Putamen (tissue), 1 donor: Measurements from ENCODE around the gene NEMP1.
"Not testable (repeated sequence)": the region's sequence is repeated elsewhere in the genome, so short reads cannot be mapped to it uniquely, and the experiment has no call there.

Experiments used
- DNase-seq: peaks from one replicate; pipeline ENCODE4 v3.0.0-alpha.2; 2016; ENCODE audit warnings: low spot score

NEMP1 gene

GRCh38 chr12:57029457-57029856 is 49.1 kb downstream of the NEMP1 start:
- DNase-seq = no peak

DNA sequence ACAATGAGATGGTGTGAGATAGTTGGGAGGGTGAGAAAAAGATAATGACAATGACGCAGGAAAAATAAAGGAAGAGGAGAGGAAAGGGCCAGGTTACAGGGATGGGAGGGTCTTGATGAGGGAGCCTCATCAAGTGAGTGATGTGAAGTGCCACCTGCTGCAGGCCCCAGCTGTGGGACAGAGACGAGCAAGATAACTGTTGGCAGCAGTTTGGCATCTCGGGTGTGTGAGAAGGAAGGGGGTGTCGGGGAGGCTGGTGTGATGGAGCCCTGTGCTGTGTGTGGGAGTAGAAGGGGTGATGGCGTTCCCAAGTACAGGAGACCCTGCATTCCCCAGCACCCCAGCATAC is 50.8 kb downstream of the NEMP1 start:
- no peak for DNase-seq

- DNase-seq = no peak
Observed at GRCh38 chr12:57027011-57027804, 51.4 kb downstream of the NEMP1 start.

GRCh38 chr12:57025196-57025595 is 53.4 kb downstream of the NEMP1 start:
- no peak for DNase-seq

DNA sequence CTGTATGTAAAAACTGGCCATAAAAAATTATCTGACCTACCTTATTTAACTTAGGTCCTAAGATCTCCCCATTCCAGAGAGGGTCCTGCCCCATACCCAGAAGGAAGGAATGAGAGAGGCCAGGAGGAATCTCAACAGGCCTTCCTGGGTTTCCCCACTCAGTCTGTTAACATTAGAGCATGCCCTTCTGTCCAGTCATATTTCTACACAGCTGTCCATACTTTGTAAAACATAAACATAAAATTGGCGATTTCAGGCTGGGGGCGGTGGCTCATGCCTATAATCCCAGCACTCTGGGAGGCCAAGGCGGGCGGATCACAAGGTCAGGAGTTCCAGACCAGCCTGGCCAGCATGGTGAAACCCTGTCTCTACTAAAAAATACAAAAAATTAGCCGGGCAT is 56.3 kb downstream of the NEMP1 start:
- not testable (repeated sequence) for DNase-seq

DNA sequence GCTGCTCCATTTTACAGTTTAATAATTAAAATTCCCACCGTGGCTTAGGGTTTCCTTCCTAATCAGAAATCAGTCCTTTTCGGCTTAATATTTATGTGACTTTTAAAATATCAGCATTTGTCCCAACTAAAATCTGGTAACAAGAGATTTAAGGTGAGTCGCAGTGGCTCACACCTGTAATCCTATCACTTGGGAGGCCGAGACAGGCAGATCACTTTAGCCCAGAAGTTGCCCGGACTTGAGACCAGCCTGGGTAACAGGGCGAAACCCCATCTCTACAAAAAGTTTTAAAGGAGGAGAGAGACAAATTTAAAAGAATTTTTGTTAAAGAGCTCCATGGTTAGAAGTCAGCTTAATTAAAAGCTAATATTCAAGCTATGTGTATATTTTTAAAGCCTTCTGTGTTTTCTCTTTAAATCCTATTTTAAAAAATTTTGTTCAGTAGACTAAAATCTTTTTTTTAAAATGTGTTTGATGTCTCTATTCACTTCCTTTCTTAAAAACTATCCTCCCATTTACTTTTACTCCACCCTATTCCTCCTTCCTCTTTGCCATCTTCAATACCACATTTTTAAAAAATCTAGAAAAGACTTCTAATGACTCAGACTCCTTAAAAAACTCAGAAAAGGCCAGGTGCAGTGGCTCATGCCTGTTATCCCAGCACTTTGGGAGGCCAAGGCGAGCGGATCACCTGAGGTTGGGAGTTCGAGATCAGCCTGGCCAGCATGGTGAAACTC is 58.4 kb downstream of the NEMP1 start:
- DNase-seq = no peak

DNA sequence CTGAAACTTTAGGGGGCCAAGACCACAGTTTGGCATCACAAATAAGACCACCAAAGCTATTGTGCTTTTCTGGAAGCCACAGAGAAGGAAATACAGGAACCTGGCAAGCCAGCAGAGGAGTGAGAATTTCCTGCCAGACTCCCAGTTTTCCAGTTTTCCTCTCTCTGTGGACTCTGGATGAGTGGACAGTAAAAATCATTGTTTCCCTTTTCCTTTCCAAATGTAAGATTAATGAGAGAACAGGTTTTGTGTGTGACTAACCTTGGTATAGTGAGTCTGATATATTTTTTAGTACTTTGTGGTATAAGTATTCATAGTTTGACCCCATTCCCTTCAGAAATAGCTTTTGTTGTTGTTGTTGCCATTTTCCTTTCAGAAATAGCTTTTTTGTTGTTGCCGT is 59.7 kb downstream of the NEMP1 start:
- DNase-seq = no peak

DNA sequence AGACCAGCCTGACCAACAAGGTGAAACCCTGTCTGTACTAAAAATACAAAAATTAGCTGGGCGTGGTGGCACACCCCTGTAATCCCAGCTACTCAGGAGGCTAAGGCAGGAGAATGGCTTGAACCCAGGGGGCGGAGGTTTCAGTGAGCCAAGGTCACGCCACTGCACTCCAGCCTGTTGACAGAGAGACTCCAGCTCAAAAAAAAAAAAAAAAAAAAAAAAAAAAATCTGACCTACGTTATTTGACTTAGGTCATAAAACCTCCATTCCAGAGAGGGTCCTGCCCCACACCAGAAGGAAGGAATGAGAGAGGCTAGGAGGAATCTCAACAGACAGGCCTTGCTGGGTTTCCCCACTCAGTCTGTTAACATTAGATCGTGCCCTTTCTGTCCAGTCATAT is 60.2 kb downstream of the NEMP1 start:
- not testable (repeated sequence) for DNase-seq

- no peak for DNase-seq
Observed at GRCh38 chr12:57016348-57016747, 62.2 kb downstream of the NEMP1 start, which contains the start of gene TAC3. Gene TAC3, minus strand, starts transcription at chr12:57016529. Its CDS starts 732 bp downstream, at chr12:57015797.

DNA sequence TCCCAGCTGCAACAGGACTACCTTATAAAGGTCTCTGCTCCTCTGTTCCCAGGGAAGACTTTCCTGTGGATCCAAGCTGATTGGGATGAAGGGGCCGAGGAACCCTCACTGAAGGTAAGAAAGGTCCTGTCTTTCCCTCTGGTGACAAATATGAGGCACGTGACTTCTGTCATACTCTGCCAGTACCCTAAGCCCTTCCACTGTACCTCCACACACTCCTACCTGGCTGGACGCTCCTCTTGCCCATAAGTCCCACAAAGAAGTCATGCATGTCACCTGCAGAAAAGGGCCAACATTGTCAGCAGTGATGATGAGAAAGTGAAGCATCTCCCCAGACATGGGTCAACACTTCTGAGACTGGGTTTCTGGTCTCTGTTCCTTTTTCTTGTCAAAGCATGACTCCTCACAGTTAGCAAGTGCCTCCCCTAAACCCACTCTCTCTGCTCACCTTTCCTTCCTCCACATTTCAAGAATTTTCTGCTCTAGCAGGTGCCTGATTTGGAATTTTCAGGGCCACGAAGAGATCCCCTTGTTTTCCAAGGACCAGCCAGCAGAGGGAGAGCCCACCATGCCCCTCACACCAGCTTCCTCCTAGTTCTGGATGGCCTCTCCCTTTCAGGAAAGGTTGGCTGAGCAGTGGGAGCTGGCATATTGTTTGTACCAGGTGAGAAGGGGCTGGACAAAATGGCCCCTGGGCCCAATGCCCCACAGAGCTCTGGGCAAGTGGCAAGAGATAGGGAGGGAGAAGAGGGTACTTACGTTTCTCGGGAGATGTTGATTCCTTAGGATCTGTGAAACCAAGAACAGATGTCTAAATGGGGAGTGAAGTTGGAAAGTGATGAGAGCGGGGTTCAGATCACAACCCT is 65.8 kb downstream of the NEMP1 start:
- DNase-seq = no peak

- no peak for DNase-seq
Observed at GRCh38 chr12:57011438-57012424, 66.9 kb downstream of the NEMP1 start.

- no peak for DNase-seq
Observed at GRCh38 chr12:57010627-57011247, 67.9 kb downstream of the NEMP1 start.

DNA sequence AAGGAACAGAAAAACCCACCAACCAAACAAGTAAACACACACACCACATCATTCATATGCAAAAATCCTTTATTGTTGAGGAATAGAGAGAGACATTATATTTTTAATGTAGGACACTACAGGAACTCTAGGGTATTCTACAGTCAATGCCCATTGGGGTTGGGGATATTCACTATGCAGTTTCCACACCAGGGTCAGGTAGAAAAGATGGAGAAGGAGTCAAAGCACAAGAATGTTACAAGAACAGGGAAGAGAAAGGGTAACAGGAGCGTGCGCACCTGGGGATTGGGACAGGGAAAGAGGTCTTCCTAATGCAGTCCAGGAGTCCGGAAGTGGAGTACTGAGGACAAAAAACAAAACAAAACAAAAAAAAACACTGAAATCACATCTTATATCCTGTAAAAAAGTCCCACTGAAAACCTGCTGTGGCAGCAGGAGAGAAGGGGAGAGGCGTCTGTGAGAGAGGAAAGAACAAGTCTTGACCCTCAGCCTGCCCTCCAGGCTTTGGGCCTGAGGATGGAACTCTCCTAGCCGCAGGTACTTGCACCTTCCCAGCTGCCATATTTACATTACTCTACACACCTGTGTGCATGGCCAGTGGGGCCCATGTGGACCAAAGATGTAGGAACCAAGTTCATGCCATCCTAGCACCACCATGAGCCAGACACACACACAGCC is 68.5 kb downstream of the NEMP1 start:
- no peak for DNase-seq

- peak; percentile 56 for DNase-seq
Observed at GRCh38 chr12:57008178-57008577, 70.4 kb downstream of the NEMP1 start.

- DNase-seq = no peak
Observed at GRCh38 chr12:57006809-57007475, 71.6 kb downstream of the NEMP1 start.

- peak; percentile 56 for DNase-seq
Observed at GRCh38 chr12:57005980-57006808, 72.4 kb downstream of the NEMP1 start, which contains the start of gene ZBTB39. Gene ZBTB39, minus strand, starts transcription at chr12:57006546. Its CDS starts 1,629 bp downstream, at chr12:57004917.
